ENCODE results near the gene SKIL. TPM values are rescaled to one million over a fixed set of nuclear protein-coding genes. Genes with fewer than 3 reads are reported as not detected.
A peak's percentile ranks its signal among the peaks of the same experiment; 100 is the strongest.

The SKIL gene
- total RNA-seq, 1 donor from 2014 or later, result 14.2 TPM

- DNase-seq (ENCODE audit: missing footprints), result no peak
- no peak for ATAC-seq
- intact Hi-C loops (cut with DNase I), result no loop called here
Measured at GRCh38 chr3:170372190-170372879, 14.8 kb downstream of the SKIL start.

- ATAC-seq (no peak), DNase-seq (ENCODE audit: missing footprints) (no peak)
- intact Hi-C loops (cut with DNase I), result no loop called here
Measured at GRCh38 chr3:170383567-170383966, 26.1 kb downstream of the SKIL start.

- no peak for ATAC-seq
- intact Hi-C loops (cut with DNase I), result no loop called here
- no peak for DNase-seq (ENCODE audit: missing footprints)
Measured at GRCh38 chr3:170386468-170386867, 29.0 kb downstream of the SKIL start.

GRCh38 chr3:170387950-170388349 lies 30.4 kb downstream of the SKIL start:
- intact Hi-C loops (cut with DNase I), result no loop called here
- ATAC-seq (no peak), DNase-seq (ENCODE audit: missing footprints) (no peak)

- ATAC-seq (no peak), DNase-seq (ENCODE audit: missing footprints) (no peak)
- intact Hi-C loops (cut with DNase I), result no loop called here
Measured at GRCh38 chr3:170391108-170391507, 33.6 kb downstream of the SKIL start.

- ATAC-seq (no peak), DNase-seq (ENCODE audit: missing footprints) (no peak)
- intact Hi-C loops (cut with DNase I), result no loop called here
Measured at GRCh38 chr3:170397685-170398084, 40.2 kb downstream of the SKIL start.

GRCh38 chr3:170405101-170405500 lies 47.6 kb downstream of the SKIL start:
- ATAC-seq (no peak), DNase-seq (ENCODE audit: missing footprints) (no peak)
- intact Hi-C loops (cut with DNase I), result no loop called here

GRCh38 chr3:170410428-170411029 lies 53.0 kb downstream of the SKIL start:
- ATAC-seq (no peak), DNase-seq (ENCODE audit: missing footprints) (no peak)
- intact Hi-C loops (cut with DNase I), result loop anchor here (2.0 kb wide), 1 partner anchor 100 kb away; no protein-coding TSS in a partner anchor

GRCh38 chr3:170413291-170413690 lies 55.8 kb downstream of the SKIL start:
- ATAC-seq (no peak), DNase-seq (ENCODE audit: missing footprints) (no peak)
- intact Hi-C loops (cut with DNase I), result no loop called here

- peak; percentile 49 for ATAC-seq
- DNase-seq (ENCODE audit: missing footprints), result no peak
- intact Hi-C loops (cut with DNase I), result loop anchor here (2.0 kb wide), 2 partner anchors 277 to 397 kb away; no protein-coding TSS in a partner anchor
Measured at GRCh38 chr3:170414202-170414663, 56.7 kb downstream of the SKIL start.

GRCh38 chr3:170417090-170417489 lies 59.6 kb downstream of the SKIL start:
- intact Hi-C loops (cut with DNase I), result no loop called here

GRCh38 chr3:170418422-170419398 lies 61.2 kb downstream of the SKIL start, which contains the start of gene CLDN11:
Gene CLDN11 (plus strand): TSS chr3:170418868. CDS start chr3:170419067, 199 bp downstream.
- intact Hi-C loops (cut with DNase I), result no loop called here
- DNase-seq (ENCODE audit: missing footprints) (peak; percentile 72), ATAC-seq (peak; percentile 48)

More at GRCh38 chr3:170417090-170417489, 59.6 kb downstream of the SKIL start:
- DNase-seq (ENCODE audit: missing footprints), result no peak
- no peak for ATAC-seq

- DNase-seq (ENCODE audit: missing footprints) (no peak), ATAC-seq (peak; percentile 37)
- intact Hi-C loops (cut with DNase I), result no loop called here
Measured at GRCh38 chr3:170419557-170420087, 62.1 kb downstream of the SKIL start.

- DNase-seq (ENCODE audit: missing footprints) (no peak), ATAC-seq (no peak)
- intact Hi-C loops (cut with DNase I), result no loop called here
Measured at GRCh38 chr3:170420307-170420821, 62.8 kb downstream of the SKIL start.

GRCh38 chr3:170421111-170421641 lies 63.7 kb downstream of the SKIL start:
- DNase-seq (ENCODE audit: missing footprints) (no peak), ATAC-seq (no peak)
- intact Hi-C loops (cut with DNase I), result no loop called here

GRCh38 chr3:170421758-170422157 lies 64.2 kb downstream of the SKIL start:
- no peak for DNase-seq (ENCODE audit: missing footprints)
- intact Hi-C loops (cut with DNase I), result no loop called here
- no peak for ATAC-seq

GRCh38 chr3:170423001-170423615 lies 65.6 kb downstream of the SKIL start:
- intact Hi-C loops (cut with DNase I), result no loop called here
- ATAC-seq (no peak), DNase-seq (ENCODE audit: missing footprints) (no peak)

- ATAC-seq, result no peak
- intact Hi-C loops (cut with DNase I), result no loop called here
- no peak for DNase-seq (ENCODE audit: missing footprints)
Measured at GRCh38 chr3:170424879-170425278, 67.4 kb downstream of the SKIL start.
